NCI-H460 (cell line): Measurements from ENCODE around the gene BRIP1. TPM values are rescaled to one million over a fixed set of nuclear protein-coding genes. Genes with fewer than 3 reads are reported as not detected.
"Not testable (repeated sequence)": the region's sequence is repeated elsewhere in the genome, so short reads cannot be mapped to it uniquely, and the experiment has no call there.

Experiments used
- DNase-seq: peaks from one replicate; pipeline ENCODE4 v3.0.0-alpha.2; 2016; ENCODE audit warnings: low read depth; ENCODE audit errors: extremely low read depth
- total RNA-seq: library from RNA; depleted of rRNA; stranded (reverse); fragments of >200 nt; shearing (Covaris generic); gene quantifications from 2 replicates; pipeline ENCODE4 v1.2.3, GENCODE V29; 2014

The BRIP1 gene
- total RNA-seq, 1 experiment from 2014 or later, result 4.8 TPM

GRCh38 chr17:61806081-61806828, 57.1 kb downstream of the BRIP1 start:
- no peak for DNase-seq

GRCh38 chr17:61805399-61805798, 57.9 kb downstream of the BRIP1 start:
- no peak for DNase-seq

DNA sequence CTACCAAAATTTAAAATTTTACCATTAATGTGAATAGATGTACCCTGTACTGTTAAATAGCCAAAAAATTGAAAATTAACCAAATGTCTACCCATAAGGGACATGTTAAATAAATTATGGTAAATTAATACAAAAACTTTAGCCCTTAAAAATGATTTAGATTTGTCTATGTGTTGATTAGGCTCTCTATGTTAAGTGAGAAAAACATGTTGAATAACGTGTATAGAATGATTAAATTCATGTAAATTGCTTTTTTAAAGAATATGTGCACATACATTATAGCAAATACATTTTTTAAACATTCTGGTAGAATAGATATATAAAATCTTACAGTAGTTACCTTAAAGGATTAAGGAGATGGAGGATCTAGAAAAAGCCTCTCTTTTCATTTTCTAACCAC, 59.5 kb downstream of the BRIP1 start:
- DNase-seq, result no peak

DNA sequence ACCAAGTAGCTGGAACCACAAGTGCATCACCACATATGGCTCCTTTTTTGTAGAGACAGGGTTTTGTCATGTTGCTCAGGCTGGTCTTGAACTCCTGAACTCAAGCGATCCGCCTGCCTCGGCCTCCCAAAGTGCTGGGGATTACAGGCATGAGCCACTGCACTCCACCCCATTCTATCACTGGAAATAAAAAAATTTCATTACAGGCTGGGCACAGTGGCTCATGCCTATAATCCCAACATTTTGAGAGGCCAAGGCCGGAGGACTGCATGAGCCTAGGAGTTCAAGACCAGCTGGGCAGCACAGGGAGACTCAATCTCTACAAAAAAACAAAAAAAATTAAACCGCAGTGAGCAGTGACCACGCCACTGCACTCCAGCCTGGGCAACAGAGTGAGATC, 60.1 kb downstream of the BRIP1 start:
- no peak for DNase-seq

GRCh38 chr17:61799812-61800484, 63.4 kb downstream of the BRIP1 start:
- no peak for DNase-seq

- DNase-seq, result no peak
Observed at GRCh38 chr17:61797283-61797682, 66.0 kb downstream of the BRIP1 start.

- DNase-seq, result no peak
Observed at GRCh38 chr17:61795546-61795945, 67.8 kb downstream of the BRIP1 start.

DNA sequence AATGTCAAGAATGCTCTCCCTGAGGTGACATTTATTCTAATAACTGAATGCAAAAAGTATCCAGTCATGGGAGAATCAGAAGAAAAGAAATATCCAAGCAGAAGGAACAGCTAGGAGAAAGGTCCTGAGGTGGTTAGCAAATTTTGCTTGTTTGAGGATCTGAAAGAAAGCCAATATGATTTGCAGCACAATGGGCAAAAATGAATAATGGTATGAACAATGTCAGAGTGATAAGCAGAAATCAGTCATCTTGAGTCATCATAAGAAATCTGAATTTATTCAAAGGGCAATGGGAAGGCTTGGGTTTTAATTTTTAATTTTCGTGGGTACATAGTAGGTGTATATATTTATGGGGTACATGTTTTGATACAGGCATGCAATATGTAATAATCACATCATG, 68.5 kb downstream of the BRIP1 start:
- no peak for DNase-seq

GRCh38 chr17:61794242-61794641, 69.1 kb downstream of the BRIP1 start:
- DNase-seq, result no peak

GRCh38 chr17:61793565-61793964, 69.8 kb downstream of the BRIP1 start:
- DNase-seq, result no peak

- no peak for DNase-seq
Observed at GRCh38 chr17:61789872-61790271, 73.5 kb downstream of the BRIP1 start.

GRCh38 chr17:61786088-61786487, 77.2 kb downstream of the BRIP1 start:
- no peak for DNase-seq

DNA sequence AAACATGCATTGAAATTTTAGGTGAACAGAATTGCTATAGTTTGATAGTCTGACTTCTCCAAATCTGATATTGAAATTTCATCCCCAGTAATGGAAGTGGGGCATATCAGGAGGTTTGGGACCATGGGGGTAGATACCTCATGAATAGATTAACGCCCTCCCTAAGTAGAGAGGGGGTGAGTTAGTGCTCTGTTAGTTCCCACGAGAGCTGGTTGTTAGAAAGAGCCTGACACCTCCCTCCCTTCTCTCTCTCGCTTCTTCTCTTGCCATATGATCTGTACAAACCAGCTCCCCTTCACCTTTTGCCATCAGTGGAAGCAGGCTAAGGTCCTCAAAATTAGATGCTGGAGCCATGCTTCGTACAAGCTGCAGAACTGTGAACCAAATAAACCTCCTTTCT, 78.8 kb downstream of the BRIP1 start:
- no peak for DNase-seq

DNA sequence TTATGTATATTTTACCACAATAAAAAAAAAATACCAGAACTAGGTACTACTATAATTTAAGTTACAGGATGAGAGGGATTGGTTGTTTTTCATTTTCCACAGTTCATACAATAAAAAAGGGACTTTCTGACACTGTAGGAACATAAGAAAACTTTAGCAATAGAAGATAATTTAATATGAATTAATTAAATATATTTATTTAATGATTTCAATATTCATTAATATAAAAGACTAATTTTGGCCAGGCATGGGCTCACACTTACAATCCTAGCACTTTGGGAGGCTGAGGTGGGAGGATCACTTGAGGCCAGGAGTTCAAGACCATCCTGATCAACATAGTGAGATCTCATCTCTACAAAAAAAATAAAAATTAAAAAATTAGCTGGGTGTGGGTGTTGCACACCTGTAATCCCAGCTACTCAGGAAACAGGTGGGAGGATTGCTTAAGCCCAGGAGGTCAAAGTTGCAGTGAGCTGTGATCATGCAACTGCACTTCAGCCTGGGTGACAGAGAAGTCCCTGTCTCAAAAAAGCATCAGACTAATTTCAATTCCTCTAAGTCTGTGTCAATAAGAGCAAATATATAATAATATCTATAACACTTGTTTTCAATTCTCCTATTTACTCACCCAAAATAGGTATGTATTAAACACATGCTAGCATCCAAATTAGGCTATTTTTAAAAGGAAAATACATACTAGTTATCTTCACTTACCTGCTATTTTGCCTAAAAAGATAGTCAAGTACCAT, 79.6 kb downstream of the BRIP1 start:
- no peak for DNase-seq

- no peak for DNase-seq
Observed at GRCh38 chr17:61783120-61783519, 80.2 kb downstream of the BRIP1 start.

DNA sequence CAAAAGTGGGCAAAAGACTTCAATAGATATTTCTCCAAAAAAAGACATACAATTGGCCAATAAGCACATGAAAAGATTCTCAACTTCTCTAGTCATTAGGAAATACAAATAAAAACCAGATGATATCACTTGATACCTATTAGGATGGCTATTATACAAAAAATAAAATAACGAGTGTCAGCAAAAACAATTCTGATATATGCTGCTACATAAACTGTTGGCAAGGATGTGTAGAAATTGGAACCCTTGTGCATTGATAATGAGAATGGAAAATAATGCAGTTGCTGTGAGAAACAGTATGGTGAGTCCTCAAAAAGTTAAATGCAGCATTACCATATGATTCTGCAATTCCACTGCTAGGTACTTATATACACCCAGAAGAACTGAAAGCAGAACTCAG, 80.6 kb downstream of the BRIP1 start:
- DNase-seq, result no peak

- no peak for DNase-seq
Observed at GRCh38 chr17:61775364-61775763, 88.0 kb downstream of the BRIP1 start.

- DNase-seq, result no peak
Observed at GRCh38 chr17:61774724-61775123, 88.6 kb downstream of the BRIP1 start.

- not testable (repeated sequence) for DNase-seq
Observed at GRCh38 chr17:61774087-61774486, 89.2 kb downstream of the BRIP1 start.

DNA sequence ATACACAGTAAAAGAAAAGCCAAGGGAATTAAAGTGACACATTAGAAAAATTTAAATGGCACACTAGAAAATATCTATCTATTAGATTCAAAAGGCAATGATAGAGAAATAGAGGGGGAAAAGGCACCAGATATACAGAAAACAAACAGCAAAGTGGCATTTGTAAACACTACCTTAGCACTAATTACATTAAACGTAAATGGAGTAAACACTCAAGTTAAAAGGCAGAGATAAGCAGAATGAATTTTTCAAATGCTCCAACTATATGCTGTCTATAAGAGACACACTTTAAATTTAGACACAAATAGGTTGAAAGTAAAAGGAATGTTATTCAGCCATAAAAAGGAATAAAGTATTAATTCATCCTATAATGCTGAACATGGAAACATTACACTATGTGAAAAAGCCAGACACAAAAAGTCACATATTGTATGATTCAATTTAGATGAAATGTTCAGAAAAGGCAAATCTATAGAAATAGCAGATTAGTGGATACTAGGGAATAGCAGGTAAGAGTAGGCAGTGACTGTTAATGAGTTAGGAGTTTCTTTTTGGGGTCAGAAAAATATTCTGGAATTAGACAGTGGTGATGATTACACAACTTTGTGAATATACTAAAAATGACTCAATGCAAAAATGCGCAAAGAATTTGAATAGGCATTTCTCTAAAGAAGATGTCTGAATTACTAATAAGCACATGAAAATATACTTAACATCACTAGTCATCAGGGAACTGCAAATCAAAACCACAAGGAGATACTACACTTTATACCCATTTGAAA, 92.4 kb downstream of the BRIP1 start:
- no peak for DNase-seq

DNA sequence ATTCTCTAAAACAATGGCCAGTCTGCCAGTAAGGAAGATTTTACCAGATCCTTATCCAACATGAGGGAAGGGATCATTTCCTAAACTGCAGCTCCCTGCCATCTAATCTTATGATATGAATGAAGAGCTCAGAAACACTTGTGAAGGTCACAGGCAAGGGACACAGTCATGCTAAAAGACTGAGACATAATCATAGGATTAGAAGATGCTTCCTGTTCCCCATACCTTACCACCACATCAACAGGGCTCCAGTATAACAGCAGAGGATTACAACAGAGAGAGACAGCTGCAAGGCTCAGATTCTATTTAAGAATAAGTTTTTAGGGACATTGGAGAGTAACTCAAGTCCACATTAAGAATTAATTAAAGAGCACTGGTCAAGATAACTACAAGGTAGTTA, 93.3 kb downstream of the BRIP1 start:
- no peak for DNase-seq
